Dedifferentiated amniotic fluid mesenchymal stem cell (primary cell): ENCODE results near the gene SIX4.
A peak's percentile ranks its signal among the peaks of the same experiment; 100 is the strongest.

Experiments
- DNase-seq: peaks from one replicate; pipeline ENCODE4 v3.0.0-alpha.2; 2016; ENCODE audit errors: extremely low spot score

SIX4 gene

GRCh38 chr14:60722107-60722356, 2.1 kb downstream of the SIX4 start:
- no peak for DNase-seq

DNA sequence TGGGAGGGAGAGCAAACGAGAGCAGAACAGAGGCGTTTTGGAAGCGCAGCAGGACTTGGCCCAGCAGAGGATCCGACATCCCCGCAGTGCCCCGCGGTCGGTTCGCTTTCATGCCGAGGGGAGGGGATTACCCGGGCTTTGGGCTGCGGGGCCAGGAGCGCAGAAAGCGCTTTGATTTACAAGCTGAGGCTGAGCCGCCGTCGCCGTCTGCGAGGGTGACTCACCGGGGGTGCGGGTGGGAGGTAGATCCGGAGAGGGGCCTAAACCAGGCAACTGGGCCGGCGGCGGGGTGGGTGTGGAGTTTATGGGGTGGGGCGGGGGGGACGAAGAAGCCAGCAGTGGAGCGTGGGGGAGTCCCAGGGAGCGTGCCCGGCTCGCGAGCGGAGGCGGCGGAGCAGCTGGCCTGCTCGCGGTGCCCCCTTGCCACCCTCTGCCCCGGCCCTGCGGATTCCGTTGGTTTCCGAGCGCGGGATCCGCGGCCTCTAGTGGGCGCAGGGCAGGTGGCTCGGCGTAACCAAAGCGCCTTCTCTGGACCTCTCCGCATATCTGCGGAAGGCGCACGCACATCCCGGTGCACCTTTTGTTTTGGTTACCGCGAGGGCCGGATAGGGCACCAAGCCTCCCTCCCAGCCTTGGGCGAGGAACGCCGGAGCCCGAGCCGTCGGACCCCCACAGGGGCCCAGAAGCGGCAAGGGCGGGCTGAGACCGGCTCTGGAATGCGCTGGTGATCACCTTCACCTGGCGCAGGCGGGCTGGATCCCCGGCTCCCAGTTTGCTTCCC, 2.6 kb downstream of the SIX4 start:
- DNase-seq: peak; percentile 34

GRCh38 chr14:60720962-60721325, 3.2 kb downstream of the SIX4 start:
- DNase-seq: no peak

- no peak for DNase-seq
Measured at GRCh38 chr14:60720391-60720790, 3.8 kb downstream of the SIX4 start.

GRCh38 chr14:60713513-60713912, 10.6 kb downstream of the SIX4 start:
- DNase-seq: no peak

- DNase-seq: no peak
Measured at GRCh38 chr14:60710494-60710893, 13.7 kb downstream of the SIX4 start.

DNA sequence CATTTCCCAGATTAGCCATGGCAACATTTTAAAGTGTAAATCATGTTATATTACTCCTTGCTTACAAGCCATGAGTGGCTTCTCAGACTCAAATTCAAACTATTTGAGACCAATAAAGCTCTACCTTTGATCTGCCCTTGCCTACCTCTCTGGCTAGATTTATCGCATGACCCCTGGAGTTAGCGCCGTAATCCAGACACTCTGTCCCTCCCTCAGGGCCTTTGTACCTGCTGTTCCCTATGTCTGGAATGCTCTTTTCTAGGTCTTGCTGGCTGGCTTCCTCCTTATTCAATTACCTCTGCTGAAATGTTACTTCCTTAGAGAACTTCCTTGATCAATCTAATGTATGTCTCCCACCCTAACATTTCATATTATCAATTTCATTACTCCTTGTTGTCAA, 16.3 kb downstream of the SIX4 start:
- no peak for DNase-seq

- no peak for DNase-seq
Measured at GRCh38 chr14:60705100-60705499, 19.1 kb downstream of the SIX4 start.

- DNase-seq: no peak
Measured at GRCh38 chr14:60700598-60700997, 23.6 kb downstream of the SIX4 start.

GRCh38 chr14:60695327-60695726, 28.8 kb downstream of the SIX4 start:
- no peak for DNase-seq

DNA sequence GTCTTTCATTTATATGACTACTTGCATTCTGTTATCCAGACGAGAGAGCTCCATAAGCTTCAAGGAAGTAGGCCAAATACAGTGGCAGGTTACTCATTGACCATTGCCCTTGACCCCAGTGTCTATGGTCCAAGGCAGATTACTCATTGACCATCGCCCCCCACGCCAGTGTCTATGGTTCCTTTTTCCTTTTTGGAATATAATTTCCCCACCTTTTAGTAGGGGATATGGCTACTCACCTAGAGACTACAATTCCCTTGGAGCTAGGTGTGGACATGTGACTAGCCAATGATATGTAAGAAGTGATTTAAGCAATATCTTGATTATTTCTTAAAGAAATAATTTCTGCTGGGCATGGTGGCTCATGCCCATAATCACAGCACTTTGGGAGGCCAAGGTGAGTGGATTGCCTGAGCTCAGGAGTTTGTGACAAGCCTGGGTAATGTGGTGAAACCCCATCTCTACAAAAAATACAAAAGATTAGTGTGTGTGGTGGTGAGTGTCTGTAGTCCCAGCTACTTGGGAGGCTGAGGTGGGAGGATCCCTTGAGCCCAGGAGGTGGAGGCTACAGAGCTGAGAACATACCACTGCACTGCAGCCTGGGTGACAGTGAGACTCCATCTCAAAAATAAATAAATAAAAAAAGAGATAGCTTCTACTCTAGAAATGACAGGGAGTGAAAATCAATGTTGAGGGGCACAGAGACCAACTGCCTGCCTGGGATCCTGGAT, 32.6 kb downstream of the SIX4 start:
- no peak for DNase-seq

DNA sequence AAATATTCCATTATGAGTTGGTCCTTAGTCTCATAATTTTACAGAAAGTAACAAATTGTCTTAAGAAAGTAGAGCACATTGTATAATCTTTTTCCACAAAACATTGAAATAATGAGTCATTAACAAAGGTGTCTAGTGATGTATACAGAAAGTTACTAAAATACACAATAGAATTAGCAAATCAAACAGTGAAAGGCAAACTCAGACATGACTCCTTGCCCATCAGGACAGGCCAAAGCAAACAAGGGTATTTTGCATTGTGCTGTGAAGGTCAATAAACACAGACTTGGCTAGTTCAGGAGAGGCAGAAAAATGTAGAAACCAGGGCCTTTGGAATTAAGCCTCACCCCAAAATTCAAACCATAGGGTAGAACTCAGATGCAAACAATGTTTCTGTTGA, 37.3 kb downstream of the SIX4 start:
- no peak for DNase-seq

DNA sequence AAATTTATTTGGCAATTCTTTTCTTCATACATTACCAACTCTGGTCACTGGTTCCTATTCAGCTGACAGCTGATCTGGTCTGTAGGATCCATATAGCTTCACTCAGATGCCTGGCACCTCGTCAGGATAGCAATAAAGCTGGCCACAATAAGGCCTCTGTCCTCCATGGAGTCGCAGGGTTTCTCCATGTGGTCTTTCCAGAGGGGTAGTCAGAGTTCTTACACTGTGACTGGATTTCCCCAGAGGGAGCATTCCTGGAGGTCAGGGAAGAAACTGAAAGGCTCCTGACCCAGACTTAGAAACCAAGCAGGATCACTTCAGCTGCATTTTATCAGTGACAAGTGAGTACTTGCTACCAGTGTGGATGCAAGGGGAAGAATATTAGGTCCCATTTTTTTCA, 39.9 kb downstream of the SIX4 start:
- DNase-seq: no peak

GRCh38 chr14:60681271-60681670, 42.9 kb downstream of the SIX4 start:
- no peak for DNase-seq

- DNase-seq: no peak
Measured at GRCh38 chr14:60680511-60680910, 43.6 kb downstream of the SIX4 start.

DNA sequence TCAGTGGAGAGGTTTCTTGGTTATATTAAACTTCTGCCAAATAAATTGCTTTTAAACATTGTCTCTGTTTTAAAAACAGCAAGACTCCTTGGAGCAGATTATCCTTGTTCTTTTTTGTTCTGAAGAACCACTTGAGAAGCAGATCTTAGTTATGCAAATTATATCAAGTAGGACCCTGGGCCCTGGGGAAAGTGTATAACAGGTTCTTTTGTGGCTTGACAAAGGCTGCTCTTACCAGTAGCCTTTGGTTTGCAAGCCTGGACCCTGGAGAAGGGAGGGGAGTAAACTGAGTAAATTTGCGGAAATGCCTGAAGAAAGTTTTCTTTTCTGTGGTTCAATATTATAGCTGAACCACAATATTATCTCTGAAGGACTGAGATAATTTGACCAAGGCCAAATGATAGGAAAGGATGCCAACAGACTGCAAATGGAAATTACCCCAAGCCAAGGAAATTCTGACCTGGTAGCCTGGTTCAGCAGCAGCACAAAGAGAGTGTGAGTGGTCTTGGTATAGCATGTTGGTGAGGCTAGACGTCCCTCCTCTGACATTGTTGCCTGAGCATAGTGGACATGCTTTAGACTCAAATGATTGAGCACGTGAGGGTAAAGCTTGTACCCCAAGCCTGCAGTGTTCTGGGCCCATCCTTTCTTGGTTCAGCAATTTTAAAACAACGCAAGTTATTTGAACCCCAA, 44.4 kb downstream of the SIX4 start:
- no peak for DNase-seq

- no peak for DNase-seq
Measured at GRCh38 chr14:60677701-60678100, 46.5 kb downstream of the SIX4 start.

DNA sequence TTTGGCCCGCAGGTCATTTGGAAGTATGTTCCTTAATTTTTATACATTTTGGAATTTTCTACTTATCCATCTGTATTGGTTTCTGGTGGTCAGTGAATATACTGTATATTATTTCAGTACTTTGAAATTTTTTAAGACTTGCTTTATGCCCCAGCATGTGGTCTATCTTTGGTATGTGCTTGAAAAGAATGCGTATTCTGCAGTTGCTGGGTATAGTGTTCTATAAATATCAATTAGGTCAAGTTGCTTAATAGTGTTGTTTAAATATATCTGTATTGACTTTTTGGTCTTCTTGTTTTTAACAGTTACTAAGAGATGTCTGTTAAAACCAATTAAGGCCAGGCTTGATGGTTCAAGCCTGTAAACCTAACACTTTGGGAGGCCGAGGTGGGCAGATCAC, 53.2 kb downstream of the SIX4 start:
- no peak for DNase-seq

GRCh38 chr14:60668431-60669112, 55.6 kb downstream of the SIX4 start:
- no peak for DNase-seq

GRCh38 chr14:60665177-60665550, 59.0 kb downstream of the SIX4 start:
- DNase-seq: no peak

GRCh38 chr14:60662982-60663381, 61.2 kb downstream of the SIX4 start:
- no peak for DNase-seq

GRCh38 chr14:60661721-60662120, 62.4 kb downstream of the SIX4 start:
- no peak for DNase-seq
